HG02885 (cell line): Measurements from ENCODE around the gene ITSN1.
"Not testable (repeated sequence)": the region's sequence is repeated elsewhere in the genome, so short reads cannot be mapped to it uniquely, and the experiment has no call there.

Source experiments
- ATAC-seq: cut with Tn5 transposase; IDR thresholded peaks from one replicate; pipeline ENCODE4 v1.9.1; 2021; ENCODE audit warnings: mild to moderate bottlenecking; ENCODE audit not compliant: unreplicated experiment, poor library complexity

Gene ITSN1

DNA sequence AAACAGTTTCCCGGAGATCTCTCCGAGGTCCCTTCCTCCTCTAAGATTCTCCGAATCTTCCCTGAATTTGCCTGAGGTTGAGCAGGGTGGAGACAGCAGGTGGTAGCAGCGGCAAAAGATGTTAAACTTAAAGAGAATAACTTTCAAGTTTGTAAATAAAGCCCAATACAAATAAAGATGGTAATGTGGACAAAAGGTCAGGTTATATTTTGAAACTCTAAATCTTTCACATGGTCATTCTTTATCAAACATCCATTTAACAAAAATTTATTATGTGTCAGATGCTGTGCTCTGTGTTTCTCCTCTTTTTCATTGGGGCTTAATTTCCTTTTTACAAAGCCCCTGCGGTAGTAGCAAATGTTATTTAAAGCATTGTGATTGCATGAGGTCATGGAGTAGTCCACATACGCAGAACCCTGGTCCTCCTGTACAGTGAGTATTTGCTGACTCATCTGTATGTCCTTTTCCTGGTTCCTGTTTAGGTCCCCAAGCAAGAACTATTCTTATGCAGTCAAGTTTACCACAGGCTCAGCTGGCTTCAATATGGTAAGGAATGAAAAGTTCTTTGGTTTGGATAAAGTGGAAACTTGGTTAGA lies 119.2 kb downstream of the ITSN1 start:
- no peak for ATAC-seq

DNA sequence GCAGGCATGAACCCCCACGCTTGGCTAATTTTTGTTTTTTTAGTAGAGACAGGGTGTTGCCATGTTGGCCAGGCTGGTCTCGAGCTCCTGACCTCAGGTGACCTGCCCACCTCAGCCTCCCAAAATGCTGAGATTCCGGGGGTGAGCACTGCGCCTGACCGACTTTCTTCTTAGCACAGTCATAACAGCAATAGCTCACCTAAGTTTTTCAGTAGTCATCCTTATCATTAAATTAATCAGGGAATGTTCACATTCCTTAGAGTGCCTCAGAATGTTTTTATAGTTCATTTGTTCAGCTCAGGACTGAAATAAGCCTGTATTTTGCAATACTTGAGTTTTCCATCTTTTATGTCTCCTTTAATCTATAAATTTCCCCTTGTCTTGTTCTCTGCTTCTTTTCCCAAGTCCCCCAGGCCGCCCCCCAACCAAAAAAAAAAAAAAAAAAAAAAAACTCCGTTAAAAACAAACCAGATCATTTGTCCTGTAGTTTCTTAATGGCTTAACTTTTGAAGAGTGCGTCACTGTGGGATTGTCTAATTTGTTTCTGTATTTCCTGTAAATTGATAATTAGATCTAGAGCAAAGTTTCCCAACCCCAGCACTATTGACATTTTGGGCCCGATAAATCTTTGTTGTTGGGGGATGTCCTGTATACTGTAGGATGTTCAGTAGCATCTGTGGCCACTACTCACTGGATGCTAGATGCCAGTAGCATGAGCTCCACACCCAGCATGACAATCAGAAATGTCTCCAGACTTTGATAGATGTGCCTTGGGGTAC lies 120.7 kb downstream of the ITSN1 start:
- no peak for ATAC-seq

GRCh38 chr21:33763582-33763899 lies 121.2 kb downstream of the ITSN1 start:
- ATAC-seq: no peak

- ATAC-seq: no peak
Observed at GRCh38 chr21:33767236-33767635, 124.9 kb downstream of the ITSN1 start.

- ATAC-seq: no peak
Observed at GRCh38 chr21:33767960-33768359, 125.7 kb downstream of the ITSN1 start.

DNA sequence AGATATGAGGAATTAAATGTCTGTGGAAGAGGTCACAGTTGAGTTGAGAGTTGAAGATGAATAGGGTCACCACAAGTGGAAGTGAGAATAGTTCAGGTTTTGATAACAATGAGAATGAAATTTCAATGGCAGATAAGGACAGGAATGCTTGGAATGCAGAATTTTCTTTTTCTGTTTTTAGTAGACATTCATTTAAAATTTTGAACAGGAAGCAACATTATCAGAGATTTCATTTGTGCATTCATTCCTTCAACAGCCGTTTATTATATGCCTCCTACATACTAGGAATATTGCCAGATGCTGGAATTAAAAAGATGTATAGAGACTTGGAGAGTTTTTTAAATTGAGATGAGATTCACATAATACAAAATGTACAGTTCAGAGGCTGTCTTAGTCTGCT lies 126.8 kb downstream of the ITSN1 start:
- ATAC-seq: no peak

GRCh38 chr21:33770542-33770941 lies 128.2 kb downstream of the ITSN1 start:
- no peak for ATAC-seq

- ATAC-seq: no peak
Observed at GRCh38 chr21:33771976-33772375, 129.7 kb downstream of the ITSN1 start.

GRCh38 chr21:33774551-33774950 lies 132.2 kb downstream of the ITSN1 start:
- no peak for ATAC-seq

DNA sequence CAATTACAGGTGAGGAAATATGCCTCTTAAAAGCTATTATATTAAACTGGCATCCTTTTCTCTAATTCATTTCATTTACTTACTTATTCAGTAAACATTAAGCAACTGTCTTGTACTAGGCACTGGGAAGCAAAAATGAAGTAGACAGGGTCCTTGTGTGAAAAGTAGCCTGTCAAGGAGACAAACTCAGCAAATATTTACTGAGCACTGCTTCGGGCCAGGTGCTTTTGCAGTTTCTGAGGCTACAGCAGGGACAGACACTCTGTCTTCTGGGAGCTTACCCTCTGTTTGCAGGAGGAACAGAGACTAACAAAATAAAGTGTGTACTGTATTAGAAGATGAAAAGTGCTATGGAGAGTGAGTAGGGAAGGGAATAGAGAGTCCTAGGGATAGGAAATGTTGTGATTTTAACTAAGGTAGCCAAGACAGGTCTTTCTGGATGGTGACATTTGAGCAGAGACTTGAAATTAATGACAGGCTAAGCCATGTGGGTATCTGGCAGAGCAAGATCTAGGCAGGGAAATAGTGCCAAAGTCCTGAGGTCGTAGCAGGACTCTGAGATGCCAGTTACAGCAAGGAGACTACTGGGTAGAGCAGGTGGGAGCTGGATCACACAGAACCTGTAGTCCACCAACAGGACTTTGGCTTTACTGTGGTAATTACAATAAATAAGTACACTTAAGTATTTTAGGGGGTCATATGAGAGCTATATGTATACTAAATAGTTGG lies 133.0 kb downstream of the ITSN1 start:
- no peak for ATAC-seq

GRCh38 chr21:33780631-33781030 lies 138.3 kb downstream of the ITSN1 start:
- ATAC-seq: no peak

DNA sequence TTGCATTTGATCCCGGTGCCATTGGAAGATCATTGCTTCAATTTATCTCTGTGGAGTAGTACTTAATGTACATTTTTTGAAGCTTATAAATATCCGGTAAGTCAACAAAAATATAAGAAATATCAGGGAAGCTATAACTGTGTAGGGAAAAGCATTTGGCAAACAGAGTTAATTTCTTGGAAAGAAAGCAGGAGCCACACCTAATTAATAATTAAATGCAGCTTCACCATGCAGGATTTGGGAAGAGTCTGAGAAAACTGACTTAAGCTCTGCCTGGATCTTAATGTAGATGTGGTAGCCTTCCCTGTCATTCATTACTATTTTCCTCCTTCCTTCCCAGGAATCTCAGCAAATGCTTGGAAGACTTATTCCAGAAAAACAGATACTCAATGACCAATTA lies 138.8 kb downstream of the ITSN1 start:
- no peak for ATAC-seq

DNA sequence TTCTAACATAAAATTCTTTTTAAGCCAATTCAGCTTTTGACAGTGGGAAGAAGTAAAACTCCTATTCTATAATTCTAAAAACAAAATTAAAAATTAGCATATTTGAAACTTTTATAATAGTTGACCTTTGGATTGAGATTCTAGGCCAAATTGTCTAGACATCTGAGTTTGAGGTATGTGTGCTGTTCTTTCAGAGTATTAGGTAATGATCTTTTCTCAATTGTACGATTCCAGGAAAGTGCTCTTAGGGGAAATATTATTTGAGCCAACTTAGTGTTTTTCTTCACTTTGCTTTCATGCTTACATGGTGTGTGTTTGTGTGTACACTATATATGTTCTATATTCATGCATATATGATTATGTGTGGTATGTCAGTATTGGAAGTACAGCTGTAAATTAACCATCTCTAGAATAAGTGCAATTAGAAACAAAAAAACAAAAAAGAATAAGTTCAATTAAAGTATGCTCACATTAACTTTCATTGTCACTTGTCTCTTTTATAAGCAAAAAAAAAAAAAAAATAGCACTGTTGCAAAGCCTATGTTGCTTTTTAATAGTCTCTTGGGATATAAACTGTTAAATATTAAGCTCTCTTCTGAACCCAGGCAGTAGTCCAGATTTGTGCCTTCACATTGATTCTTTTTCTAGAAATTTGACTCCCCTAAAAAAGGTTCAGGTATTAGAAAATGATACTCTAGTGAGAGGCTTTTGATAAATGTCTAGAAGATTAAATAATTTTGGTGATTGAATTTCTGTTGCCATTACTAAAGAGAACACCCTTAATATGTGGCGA lies 141.1 kb downstream of the ITSN1 start:
- no peak for ATAC-seq

GRCh38 chr21:33787431-33787830 lies 145.1 kb downstream of the ITSN1 start:
- ATAC-seq: no peak

DNA sequence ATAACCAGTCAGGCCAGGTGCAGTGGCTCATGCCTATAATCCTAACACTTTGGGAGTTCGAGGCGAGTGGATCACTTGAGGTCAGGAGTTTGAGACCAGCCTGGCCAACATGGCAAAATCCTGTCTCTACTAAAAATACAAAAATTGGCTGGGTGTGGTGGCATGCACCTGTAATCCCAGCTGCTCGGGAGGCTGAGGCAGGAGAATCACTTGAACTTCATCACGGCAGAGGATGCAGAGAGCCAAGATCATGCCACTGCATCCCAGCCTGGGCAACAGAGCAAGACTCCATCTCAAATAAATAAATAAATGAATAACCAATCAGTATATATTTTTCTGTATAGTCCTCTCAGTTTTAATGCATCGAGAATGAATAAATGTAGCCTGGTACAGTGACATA lies 146.1 kb downstream of the ITSN1 start:
- not testable (repeated sequence) for ATAC-seq

- no peak for ATAC-seq
Observed at GRCh38 chr21:33789697-33790096, 147.4 kb downstream of the ITSN1 start.

DNA sequence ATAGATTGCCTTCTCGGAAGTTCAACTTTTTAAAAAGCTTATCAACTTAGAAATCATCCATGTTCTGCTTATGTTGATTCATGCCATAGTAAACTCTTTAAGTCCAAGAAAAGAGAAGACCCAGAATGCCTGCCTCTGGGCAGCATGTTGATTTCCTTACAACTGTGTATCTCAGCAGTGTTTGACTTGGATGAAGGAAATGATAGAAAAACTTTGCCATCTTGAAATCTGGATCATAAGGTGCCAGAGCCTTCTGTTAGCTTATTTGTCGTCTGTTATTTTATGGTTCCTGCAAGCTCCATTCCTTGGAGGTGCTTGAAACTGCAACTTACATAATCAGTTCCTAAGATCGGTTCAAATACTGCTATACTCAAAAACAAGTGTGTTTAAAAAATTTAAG lies 148.8 kb downstream of the ITSN1 start:
- no peak for ATAC-seq

GRCh38 chr21:33794596-33794995 lies 152.3 kb downstream of the ITSN1 start:
- no peak for ATAC-seq

GRCh38 chr21:33797565-33797964 lies 155.3 kb downstream of the ITSN1 start:
- ATAC-seq: no peak

DNA sequence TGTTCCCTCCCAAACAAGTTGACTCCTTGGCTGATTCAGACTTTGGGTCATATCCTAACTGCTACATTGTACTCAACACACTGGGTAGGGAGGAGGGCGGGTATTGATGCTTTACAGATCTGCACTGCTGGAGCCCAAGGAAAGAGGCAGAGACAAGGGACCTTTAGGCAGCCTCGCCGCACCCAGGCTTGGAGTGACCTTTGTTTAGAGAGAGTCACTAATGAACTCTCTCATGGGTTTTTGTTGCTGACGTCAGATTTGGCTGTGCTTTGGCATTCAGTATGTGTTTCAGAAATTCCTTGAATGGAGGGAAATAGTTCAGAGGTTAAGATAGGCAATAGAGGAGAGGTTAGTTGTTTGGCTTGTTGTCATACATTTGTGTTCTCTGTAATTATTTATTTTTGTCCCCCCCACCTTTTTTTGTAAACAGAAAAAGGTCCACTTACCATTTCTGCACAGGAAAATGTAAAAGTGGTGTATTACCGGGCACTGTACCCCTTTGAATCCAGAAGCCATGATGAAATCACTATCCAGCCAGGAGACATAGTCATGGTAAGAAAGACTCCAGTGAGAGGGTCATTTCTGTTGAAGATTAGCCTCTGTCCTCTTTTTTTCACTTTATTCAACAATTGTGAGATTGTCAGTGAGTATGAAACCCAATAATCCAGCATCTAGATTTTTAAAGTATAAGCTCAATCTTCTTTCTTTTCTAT lies 157.2 kb downstream of the ITSN1 start:
- no peak for ATAC-seq
